ENCODE results near the gene IL27RA. TPM values are rescaled to one million over a fixed set of nuclear protein-coding genes. Genes with fewer than 3 reads are reported as not detected.
A peak's percentile ranks its signal among the peaks of the same experiment; 100 is the strongest.

The IL27RA gene
- total RNA-seq, 1 experiment from 2014 or later: 2.6 TPM

DNA sequence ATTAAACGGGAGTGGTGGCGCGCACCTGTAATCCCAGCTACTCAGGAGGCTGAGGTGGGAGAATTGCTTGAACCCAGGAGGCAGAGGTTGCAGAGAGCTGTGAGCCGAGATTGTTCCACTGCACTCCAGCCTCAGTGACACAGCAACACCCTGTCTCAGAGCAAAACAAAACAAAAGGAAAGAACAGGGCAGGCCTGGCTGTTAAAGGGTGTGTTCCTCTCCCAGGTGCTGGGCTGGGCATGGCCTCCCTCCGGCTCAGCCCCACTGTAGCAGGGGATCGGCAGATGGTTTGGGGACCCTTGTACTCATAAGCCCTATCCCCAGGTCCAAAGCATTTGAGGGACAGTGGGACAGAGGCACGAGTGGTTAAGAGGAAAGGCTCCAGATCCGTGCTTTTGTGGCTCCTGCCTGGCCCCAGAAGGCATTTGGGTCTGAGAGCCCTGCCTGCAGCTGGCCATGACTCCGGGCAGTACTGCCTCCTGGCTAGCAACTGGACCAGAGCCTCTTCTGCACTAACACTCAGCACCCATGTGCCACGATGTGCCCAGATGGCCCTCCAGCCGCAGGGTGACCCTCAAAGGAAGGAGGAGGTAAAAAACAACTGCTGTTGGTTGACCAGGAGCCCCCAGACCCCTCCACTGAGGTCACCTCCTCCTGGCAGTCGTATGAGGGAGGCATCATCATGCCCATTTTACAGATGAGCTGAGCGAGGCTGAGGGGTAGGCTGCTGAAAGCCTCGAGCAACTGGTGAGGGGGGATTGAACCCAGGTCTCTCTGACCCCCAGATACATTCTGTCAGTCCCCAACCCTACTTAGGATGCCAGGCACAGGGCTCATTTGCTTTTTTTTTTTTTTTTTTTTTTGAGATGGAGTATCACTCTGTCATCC is 35.4 kb upstream of the IL27RA start:
- no peak for DNase-seq (ENCODE audit: low read depth, low spot score)
- in situ Hi-C loops (cut with HindIII; ENCODE audit: low pct_unique_long_range_greater_than_20kb, low sequenced_read_pairs): no loop called here

DNA sequence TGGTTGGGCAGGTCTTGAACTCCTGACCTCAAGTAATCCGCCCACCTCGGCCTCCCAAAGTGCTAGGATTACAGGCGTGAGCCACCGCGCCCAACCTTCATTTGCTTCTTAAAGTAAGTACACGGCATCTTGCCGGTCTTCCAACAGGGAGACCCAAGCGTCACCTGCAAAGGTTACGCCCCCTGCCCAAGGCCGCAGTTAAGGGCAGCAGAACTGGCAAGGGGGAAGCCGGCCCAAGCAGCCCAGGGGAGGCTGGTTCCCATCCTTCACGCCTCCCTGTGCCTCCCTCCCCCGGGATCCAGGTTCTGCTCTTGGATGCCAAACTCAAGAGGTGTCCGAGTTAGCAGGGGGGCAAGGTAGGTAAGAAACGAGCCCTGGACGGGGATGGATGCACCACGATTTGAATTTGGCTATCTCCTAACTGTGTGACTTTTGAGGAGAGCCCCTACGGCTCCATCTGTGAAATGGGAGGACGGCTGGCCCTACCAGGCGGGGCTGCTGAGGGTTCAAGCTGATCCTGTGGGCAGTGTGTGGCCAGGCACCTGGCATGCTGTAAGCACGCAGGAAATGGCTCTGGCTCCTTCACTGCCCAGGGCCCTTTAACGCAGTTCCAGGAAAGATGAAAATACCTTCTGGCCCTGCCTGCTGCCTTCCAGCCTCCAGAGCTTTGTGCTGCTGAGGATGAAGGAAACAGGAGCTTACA is 34.5 kb upstream of the IL27RA start:
- in situ Hi-C loops (cut with HindIII; ENCODE audit: low pct_unique_long_range_greater_than_20kb, low sequenced_read_pairs): no loop called here
- DNase-seq (ENCODE audit: low read depth, low spot score): no peak

DNA sequence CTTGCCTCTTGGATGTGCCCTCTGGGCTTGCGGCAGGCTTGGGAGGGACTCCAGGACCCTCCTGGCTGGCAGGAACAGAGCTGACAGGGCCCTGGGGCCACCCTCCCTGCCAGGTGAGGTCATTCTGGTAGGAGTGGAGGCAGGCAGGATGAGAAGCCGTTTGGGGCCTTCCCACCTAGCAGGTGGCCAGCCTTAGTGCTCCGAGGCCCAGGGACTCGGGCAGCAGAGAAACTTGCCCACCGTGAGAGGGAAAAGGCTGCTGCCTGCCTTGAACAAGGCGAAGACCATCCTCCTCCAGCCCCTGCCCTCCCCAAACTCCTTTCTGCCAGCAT is 34.0 kb upstream of the IL27RA start:
- in situ Hi-C loops (cut with HindIII; ENCODE audit: low pct_unique_long_range_greater_than_20kb, low sequenced_read_pairs): no loop called here
- no peak for DNase-seq (ENCODE audit: low read depth, low spot score)

DNA sequence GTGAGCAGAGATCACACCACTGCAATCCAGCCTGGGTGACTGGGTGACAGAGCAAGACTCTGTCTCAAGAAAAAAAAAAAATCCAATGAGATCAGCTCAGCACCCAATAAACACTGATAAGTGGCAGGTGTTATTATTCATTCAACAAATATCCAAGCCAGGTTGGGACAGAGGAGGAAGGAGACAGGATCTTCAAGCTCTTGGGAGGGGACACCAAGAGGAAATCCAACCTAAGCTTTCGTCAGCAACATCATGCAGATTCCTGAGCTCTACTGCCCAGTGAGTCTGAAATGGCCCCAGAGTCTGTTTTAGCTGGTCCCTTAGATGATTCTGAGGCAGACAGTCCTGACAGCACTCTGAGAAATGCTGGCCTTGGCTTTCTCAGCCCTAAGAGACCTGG is 33.1 kb upstream of the IL27RA start:
- DNase-seq (ENCODE audit: low read depth, low spot score): no peak
- in situ Hi-C loops (cut with HindIII; ENCODE audit: low pct_unique_long_range_greater_than_20kb, low sequenced_read_pairs): no loop called here

DNA sequence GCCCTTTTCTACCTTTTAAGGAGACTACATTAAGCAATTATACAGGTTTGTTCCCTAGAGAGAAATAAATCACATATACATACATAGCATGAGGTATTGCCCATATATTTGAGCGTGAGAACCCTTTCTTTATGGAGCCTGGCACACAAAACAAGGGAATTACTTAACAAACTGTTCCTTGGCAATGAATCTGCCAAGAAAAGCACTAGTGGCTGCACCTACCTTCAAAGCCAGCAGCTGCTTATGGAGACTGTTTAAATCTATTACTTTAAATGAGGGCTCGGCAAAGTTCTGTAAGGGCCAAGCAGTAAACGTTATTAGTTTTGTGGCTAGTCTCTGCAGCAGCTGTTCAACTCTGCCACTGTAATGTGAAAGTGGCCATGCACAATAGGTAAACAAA is 32.5 kb upstream of the IL27RA start:
- no peak for DNase-seq (ENCODE audit: low read depth, low spot score)
- in situ Hi-C loops (cut with HindIII; ENCODE audit: low pct_unique_long_range_greater_than_20kb, low sequenced_read_pairs): no loop called here

DNA sequence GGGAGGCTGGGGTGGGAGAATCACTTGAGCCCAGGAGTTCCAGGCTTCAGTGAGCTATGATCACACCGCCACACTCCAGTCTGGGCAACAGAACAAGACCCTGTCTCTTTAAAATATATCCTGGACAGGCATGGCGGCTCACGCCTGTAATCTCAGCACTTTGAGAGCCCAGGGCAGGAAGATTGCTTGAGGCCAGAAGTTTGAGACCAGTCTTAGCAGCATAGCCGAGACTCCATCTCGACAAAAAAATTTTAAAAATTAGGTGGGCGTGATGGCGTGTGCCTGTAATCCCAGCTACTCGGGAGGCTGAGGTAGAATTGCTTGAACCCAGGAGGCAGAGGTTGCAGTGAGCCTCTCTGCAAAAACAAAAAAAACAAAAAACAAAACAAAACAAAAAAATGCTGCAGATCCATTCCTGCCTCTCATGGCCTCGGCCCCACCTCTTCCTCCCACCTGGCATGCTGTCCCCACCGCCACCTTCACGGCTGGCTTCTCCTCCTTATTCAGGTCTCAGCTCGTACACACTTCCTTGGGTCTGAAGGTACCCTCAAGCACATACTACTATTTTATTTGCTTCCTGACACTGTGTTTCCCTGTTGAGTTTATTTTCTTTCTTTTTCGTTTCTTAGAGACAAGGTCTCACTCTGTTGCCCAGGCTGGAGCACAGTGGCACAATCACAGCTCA is 30.7 kb upstream of the IL27RA start:
- in situ Hi-C loops (cut with HindIII; ENCODE audit: low pct_unique_long_range_greater_than_20kb, low sequenced_read_pairs): no loop called here
- DNase-seq (ENCODE audit: low read depth, low spot score): no peak

DNA sequence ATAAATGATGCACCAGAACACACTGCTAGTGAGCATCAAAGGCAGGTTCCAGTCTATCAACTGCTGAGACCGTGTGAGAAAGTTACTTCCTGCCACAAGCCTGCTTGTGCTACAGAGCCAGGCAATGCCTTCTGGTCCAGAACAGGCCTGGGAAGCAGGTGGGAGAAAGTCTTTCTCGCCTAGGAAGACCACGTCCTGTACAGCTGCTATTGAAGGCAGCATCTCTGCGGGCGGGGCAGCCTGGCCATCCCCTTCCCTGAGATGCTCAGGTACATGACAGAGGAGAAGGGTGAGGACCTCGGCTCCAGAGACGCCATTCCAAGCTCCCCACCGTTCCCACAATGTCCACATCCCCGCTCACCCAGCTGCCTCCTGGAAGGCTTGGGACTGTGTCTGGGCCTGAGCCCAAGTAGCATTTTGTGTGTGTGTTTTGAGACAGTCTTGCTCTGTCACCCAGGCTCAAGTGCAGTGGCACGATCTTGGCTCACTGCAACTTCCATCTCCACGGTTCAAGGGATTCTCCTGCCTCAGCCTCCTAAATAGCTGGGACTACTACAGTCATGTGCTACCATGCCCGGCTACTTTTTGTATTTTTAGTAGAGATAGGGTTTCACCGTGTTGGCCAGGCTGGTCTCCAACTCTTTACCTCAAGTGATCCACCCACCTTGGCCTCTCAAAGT is 28.9 kb upstream of the IL27RA start:
- no peak for DNase-seq (ENCODE audit: low read depth, low spot score)
- in situ Hi-C loops (cut with HindIII; ENCODE audit: low pct_unique_long_range_greater_than_20kb, low sequenced_read_pairs): no loop called here

DNA sequence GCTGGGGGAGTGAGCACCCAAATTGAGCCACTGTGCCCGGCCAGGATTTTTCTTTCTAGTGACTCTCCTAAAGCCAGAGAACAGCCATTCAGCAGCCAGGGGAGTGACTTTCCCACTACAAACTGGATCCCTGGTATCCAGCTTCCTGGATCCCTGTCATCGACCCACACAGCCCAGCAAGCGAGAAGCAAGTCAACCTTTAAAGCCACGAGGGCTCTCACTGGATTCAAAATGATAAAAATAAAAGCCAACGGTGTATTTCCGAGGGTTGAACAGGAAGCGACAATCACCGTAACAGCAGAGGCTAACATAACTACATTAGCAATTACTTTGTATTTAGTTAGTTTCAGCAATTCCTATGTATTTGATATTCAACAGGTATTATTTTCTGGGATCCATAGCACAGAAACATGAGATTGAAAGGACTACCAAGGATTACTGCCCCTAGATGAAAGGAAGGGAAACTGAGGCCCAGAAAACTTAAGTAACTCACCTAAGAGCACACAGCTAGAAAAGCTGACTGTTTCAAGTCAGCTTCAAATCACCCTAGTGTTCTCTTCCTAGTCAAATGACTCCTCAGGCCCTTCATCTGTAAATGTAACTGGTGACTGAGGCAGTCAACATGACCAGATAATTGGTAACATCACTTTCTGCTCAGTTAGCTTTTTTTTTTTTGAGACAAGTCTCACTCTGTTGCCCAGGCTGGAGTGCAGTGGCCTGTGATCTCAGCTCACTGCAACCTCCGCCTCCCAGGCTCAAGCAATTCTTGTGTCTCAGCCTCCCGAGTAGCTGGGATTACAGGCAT is 28.1 kb upstream of the IL27RA start:
- in situ Hi-C loops (cut with HindIII; ENCODE audit: low pct_unique_long_range_greater_than_20kb, low sequenced_read_pairs): no loop called here
- DNase-seq (ENCODE audit: low read depth, low spot score): peak; percentile 29

DNA sequence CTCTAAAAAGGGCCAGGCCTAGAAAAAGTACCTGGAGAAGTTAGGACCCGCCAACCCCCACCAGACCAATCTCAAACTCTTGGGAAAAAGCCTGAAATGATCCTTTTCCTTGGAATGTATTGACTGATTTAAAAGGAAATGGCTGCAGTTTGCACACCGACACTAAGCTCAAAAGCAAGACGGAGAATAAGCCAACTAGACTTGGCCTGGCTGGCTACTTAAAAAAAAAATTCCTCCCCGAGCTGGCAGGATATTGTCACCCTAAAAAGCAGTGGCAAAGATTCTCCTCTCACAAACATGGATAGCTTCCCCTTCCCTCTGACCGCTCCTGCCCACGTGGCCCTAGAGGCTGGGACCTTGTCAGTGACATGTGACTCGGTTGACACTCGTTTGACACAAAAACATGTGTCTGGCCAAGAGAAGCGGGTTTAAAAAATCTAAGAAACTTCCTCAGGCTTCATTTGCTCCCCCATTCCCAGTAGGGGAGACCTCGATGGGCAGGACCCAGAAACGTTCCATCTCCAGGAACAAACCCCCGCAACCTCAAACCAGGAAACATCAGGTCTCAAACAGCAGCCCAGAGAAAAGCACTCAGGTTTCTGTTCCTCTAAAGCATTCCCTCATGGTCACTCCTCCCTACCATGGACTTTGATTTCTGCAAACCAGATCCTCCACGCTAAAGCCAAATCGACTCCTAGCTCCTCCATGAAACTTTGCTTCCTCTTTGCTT is 26.8 kb upstream of the IL27RA start:
- peak; percentile 37 for DNase-seq (ENCODE audit: low read depth, low spot score)
- in situ Hi-C loops (cut with HindIII; ENCODE audit: low pct_unique_long_range_greater_than_20kb, low sequenced_read_pairs): no loop called here

DNA sequence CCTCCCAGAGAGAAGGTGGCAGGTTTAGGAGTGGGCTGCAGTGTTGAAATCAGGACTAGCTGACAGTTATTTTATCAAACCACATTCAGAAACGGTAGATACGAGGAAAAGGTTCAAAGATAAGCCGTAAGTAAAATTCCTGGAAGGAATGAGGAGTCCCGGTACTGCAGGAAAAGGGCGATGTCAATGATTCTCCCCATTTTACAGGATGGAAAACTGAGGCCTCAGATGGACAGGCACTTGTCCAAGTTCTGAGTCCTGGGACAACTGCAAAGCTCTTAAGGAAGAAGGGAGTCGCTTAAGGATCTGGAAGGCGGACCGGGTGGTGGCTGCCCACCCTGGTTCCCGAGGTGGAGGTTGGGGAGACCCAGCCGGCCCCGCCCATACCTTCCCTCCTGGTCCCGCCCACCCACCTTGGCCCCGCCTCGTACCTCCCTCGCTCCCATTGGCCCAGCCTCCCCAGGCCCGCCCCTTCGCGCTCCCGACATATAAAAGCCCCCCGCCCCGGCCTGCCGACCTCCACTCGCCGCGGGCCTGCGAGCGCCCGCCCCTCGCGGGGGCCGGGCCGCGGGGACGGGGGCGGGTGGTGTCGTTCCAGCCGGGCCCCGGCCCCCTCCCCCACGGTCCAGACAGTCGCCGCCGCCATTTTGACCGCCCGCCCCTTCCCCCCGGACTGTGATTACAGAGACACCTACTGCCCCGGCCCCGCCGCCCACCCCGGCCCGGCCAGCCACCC is 26.0 kb upstream of the IL27RA start:
- in situ Hi-C loops (cut with HindIII; ENCODE audit: low pct_unique_long_range_greater_than_20kb, low sequenced_read_pairs): no loop called here
- DNase-seq (ENCODE audit: low read depth, low spot score): peak; percentile 78

DNA sequence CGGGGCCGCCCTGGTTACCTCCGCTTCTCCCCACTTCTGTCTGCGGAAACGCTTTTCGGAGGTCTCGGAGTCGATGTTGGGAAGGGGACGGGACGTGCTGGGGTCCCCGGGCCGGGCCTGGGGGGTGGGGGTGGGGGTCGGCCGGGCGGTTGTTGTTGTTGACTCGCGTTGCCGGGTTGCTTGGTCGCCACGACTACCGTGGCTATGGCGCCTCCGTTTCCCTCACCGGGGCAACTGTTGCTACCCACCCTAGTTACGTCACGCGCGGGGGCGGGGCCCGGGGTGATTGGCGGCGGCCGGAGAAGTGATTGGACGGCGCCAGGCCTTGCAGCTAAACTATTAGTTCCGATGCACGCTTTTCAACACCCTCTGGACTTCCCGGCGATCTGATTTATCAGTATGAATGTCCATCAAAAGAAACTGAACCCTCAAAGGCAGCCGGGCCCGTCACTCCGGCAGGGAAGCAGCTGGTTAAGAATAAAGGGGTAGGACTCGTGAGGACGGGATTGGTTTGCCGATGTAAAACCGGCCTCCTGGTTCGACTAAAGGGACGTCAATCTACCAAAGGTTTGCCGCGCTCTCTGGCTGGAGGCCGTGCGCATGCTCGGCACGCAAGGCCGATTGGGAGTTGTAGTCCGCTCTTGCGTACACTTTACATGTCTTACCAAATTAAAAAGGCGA is 25.3 kb upstream of the IL27RA start, which contains the start of gene RFX1:
RFX1 (minus strand) TSS at position 236 of the 681 bp plus-strand sequence. CDS start 12,477 bp downstream, outside the sequence.
- DNase-seq (ENCODE audit: low read depth, low spot score): peak; percentile 98
- in situ Hi-C loops (cut with HindIII; ENCODE audit: low pct_unique_long_range_greater_than_20kb, low sequenced_read_pairs): no loop called here

DNA sequence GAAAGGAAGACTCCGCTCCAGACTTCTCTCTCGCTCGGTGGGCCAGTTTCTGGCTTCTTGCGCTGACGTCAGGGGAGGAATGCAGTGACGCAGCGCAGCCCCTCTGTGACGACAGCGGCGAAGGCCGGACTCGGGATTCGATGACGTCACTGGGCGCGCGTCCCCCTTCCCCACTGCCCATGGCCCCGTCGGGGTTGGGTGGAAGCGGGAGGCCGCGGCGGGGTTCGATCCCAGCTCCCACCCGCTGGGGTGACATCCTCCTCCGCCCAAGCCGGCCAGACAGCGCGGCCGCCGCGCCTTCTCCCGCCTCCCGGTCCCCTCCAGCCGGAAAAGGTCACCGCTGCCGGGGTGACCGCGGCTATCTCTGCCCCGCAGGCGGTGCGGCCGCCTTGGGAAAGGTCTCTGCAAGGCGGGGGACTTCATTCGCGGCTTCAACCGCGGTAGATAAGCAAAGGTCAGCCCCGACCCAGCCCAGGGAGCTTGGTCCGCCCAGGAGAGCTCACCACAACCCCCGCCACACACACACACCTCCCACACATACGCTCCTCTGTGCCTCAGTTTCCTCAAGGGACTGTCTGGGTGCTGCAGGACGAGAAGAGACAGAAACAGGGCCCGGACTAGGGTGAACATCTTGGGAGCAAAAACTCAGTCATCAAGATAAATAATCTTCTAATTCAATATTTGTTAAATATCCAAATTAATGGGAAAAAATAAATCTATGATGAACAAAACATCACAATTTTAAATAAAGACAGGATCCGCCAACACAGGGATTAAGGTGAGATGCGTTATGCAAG is 24.6 kb upstream of the IL27RA start:
- in situ Hi-C loops (cut with HindIII; ENCODE audit: low pct_unique_long_range_greater_than_20kb, low sequenced_read_pairs): no loop called here
- no peak for DNase-seq (ENCODE audit: low read depth, low spot score)

DNA sequence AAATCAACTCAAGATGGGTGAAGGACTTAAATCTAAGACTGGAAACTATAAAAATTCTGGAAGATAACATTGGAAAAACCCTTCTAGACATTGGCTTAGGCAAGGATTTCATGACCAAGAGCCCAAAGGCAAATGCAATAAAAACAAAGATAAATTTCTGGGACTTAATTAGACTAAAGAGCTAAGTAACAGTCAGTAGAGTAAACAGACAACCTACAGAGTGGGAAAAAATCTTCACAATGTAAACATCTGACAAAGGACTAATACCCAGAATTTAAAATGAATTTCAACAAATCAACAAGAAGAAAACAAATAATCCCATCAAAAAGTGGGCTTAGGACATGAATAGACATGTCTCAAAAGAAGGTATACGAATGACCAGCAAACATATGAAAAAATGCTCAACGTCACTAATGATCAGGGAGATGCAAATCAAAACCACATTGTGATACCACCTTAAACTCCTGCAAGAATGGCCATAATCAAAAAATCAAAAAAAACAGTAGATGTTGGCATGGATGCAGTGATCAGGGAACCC is 19.1 kb upstream of the IL27RA start:
- in situ Hi-C loops (cut with HindIII; ENCODE audit: low pct_unique_long_range_greater_than_20kb, low sequenced_read_pairs): no loop called here
- no peak for DNase-seq (ENCODE audit: low read depth, low spot score)

DNA sequence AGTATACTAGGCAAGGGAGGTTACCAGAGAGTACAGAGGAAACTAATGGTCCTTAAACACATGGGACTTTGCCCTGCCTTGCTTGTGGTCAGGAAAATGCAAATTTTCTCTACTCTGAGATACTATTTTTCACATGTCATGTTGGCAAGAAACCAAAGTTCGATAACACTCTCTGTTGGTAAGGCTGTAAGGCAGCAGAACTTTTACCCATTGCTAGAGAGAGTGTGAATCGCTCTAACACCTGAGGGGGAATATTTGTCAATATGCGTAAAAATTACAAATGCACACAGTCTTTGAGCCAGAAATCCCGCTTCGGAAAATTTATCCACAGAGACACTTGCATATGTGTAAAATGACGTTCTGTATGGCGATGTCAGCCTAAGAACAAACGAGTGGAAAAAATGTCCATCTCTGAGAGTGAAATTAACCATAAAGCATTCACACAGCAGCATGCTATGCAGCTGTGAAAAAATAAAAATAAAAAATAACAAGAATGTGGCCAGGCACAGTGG is 16.0 kb upstream of the IL27RA start:
- in situ Hi-C loops (cut with HindIII; ENCODE audit: low pct_unique_long_range_greater_than_20kb, low sequenced_read_pairs): no loop called here
- DNase-seq (ENCODE audit: low read depth, low spot score): no peak

Measured in SK-MEL-5 (cell line).